Stimulated activated CD4-positive, alpha-beta T cell treated with anti-CD3 and anti-CD28 coated beads, Interleukin-12 subunit alpha, Interleukin-12 subunit beta, amount 100 ng/mL, for 48 hours (primary cell): ENCODE measurements around the gene CHRNA3.
"Not testable (repeated sequence)": the region's sequence is repeated elsewhere in the genome, so short reads cannot be mapped to it uniquely, and the experiment has no call there.

ENCODE experiments used
- DNase-seq, 3 donors: peaks; one replicate each; pipeline ENCODE4 v3.0.0-alpha.2; 2020; ENCODE audit warnings: low read depth in 2 of 3, low spot score in 1 of 3

CHRNA3 gene

DNA sequence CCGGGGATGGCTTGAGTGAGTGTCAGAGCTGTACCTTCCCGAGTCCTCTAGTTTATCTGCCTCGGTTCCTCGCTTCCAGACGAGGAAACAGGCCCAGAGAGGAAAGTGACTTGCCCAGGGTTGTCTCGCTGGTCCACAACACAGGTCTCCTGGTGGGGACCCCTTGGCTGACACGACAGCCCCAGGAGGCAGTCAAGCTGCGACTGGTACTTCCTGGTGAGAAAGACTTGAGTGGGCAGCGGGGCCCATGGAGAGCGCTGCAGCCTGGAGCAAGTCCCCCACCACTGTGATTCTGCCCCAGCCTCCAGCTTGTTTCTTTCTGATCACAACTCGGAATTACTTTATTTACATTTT lies 56.1 kb downstream of the CHRNA3 start:
- DNase-seq = no peak

DNA sequence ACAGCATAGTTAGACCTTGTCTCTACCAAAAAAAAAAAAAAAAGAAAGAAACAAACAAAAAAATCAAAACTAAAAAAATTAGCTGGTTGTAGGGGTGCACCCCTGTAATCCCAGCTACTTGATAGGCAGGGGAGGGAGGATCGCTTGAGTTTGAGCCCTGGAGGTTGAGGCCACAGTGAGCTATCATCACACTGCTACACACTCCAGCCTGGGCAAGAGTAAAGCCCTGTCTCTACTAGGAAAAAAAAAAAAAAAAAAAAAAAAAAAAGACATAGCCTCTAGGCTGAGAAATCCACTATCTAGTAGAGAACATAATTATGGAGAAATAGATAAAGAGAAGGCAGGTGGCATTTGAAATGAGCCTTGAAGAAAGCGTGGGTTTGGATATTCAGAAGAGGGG lies 57.7 kb downstream of the CHRNA3 start:
- no peak for DNase-seq

DNA sequence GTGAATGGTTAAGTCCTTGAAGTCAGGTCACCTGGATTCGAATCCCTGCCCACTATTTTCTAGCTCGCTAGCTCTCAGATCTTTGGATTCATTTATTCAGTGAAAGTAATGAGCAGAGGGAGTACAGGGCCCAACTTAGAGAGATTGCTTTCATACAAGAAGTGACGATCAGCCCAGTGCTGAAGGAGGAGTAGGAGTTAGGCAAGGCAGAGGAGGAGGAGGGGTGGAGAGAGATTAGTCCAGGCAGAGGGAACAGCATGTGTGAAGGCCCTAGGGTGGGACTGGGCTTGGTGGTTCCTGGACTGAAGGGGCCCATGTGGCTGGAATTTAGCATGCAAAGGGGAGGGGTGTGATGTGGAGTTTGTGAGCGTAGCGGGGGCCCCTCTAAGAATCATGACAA lies 59.3 kb downstream of the CHRNA3 start:
- DNase-seq = no peak

- DNase-seq = not testable (repeated sequence)
Measured at GRCh38 chr15:78560201-78560600, 60.6 kb downstream of the CHRNA3 start.

DNA sequence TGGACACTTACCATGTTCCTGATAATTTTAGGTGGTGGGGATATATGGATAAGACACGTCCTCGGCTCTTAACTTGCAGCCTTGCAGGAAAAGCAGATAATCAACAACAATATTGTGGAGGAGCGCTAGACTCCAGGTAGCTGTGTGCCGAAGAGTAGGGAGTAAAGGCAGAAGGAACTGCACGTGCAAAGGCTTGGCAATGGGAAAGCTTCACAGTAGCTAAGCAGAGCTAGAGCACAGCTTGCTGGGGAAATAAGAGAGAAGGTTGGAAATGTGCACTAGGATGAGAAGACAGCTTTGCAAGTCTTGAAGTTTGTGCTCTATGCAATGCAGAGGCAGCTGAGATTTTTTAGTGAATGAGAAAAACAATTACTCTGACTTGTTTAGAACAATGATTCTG lies 68.2 kb downstream of the CHRNA3 start:
- DNase-seq = no peak

DNA sequence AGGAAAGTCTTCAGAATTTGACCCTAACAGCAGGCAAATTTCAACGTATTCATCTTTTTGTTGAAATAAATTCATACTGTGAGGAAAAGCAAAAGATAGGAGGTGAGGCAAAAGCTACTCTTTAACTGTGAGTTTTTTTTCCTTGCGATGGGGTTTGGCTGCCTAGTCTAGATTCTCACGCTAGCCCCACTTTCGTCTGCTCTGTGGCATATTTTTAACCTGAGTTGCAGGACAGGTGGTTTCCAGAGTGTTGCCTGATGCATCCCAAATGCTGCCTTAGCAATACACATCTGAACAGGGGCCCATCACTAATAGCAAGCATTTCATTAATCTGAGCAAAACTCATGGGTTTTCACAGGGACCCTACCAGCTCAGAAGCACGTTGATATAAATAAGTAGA lies 68.9 kb downstream of the CHRNA3 start:
- no peak for DNase-seq

DNA sequence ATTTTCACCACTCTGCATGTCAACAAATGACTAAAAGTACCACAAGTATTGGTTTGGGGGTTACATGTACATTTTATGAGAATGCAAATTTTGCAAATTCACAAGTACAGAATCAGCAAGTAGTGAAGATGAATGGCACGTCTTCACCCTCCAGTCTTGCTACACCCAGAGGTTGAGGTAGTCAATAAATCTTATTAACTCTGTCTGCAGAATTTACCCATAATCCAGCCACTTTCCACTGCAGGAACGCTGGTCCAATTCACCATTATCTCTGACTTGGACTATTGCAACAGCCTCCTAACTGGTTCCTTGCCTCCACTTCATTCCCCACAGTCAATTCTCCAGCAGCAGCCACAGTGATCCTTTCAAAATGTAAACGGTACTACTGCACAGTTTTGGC lies 70.0 kb downstream of the CHRNA3 start:
- DNase-seq = no peak

- DNase-seq = no peak
Measured at GRCh38 chr15:78550194-78550593, 70.6 kb downstream of the CHRNA3 start.
